Daoy (cell line): ENCODE data around the gene NR6A1. TPM values are rescaled to one million over a fixed set of nuclear protein-coding genes. Genes with fewer than 3 reads are reported as not detected.
"Not testable (repeated sequence)": the region's sequence is repeated elsewhere in the genome, so short reads cannot be mapped to it uniquely, and the experiment has no call there.

Source experiments
- DNase-seq: peaks from one replicate; pipeline ENCODE4 v3.0.0-alpha.2; 2015; ENCODE audit warnings: low read depth
- total RNA-seq: library from RNA; depleted of rRNA; stranded (reverse); fragments of >200 nt; shearing (Covaris generic); gene quantifications from 2 replicates; pipeline ENCODE4 v1.2.3, GENCODE V29; 2014

The NR6A1 gene
- total RNA-seq, 1 experiment from 2014 or later = 5.1 TPM

- no peak for DNase-seq
Measured at GRCh38 chr9:124760719-124761118, 10.4 kb downstream of the NR6A1 start.

DNA sequence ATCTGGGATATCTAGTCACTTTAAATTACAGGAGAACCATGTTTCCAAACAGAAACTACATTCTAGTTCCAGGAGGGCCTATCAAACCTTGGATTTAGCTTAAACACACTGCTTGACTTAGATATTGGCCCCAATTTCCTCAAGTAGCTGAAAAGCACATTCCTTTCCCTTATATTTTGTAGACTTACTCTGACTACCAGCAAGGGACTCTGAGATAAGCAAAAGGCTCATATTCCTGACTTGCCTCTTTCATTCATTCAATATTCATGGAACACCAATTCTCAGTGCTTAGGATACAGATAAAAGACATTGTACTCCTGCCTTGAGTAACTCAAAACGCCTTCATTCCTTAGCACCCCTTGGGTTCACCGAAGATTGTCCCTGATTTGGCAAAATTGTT is 11.8 kb downstream of the NR6A1 start:
- DNase-seq = no peak

GRCh38 chr9:124758691-124759090 is 12.4 kb downstream of the NR6A1 start:
- no peak for DNase-seq

DNA sequence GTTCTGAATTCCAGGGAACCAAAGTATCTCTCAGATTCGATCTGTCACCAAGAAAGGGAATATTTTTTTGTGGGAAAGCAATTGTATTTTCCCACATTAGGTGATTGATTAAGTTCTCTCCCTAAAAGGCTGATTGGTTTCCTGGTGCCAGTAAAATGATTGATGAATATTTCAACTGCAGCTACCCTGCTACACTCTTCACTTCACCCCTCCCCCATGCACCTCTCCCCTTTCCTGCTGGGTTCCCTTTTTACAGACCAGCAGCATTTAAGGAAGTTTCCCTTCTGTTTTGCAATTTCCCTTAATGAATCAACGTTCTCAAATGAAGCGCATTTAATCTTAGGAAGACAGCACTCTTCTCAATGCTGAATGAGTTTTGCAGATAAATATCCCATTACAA is 13.1 kb downstream of the NR6A1 start:
- no peak for DNase-seq

- DNase-seq = no peak
Measured at GRCh38 chr9:124757616-124758015, 13.5 kb downstream of the NR6A1 start.

GRCh38 chr9:124756011-124756410 is 15.1 kb downstream of the NR6A1 start:
- no peak for DNase-seq

DNA sequence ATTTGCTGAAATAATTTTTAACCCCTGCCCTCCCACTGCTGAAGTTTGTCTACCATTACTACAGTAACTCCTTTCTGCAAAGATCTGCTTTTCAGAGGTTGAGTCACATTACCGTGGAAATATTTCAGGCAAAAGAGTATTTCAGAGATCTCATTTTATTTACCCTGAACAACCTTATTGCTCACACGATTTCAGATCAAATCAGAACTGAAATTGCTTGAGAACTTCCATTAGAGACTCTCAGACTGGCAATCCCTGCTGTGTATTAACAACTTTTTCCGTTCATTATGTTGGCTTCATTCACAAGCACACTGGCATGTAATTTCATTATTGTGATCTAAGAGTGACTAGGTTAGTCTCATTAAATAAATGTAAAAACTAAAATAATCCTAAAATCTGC is 16.1 kb downstream of the NR6A1 start:
- DNase-seq = no peak

DNA sequence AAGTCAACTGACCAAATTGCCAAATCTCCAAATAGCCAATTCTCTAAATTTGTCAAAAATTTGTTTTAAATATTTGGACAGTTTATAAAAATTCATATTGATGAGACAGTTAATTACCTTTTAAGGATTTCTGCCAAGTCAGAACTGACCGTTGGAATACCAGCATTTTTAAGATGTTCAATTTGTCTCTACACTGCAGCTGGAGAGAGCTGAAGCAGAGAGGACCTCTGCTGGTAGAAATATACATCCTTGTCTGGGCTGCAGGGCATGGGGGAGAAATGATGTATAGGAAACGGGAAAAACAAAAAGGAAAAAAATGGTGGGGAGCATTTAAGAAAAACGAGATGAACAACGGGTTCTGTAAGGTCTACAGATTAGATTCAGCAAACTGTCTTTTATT is 16.8 kb downstream of the NR6A1 start:
- peak; percentile 54 for DNase-seq

DNA sequence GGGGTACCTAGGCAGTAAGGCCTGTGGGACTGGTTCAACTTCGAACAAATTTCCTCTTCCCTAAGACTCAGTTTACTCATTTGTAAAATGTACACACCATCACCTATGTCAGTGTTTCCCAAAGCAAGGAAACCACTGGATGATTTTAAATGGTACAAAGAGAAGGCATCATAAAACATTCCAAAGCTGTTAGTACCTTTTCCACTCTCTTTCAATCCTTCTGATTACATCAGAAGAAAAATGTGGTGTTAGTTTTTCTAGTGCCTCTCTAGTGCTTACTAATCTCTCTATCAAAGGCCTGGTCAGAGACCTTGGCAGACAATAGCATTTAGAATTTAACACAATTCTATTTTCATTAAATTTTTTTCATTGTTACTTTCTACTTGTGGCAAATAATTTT is 18.1 kb downstream of the NR6A1 start:
- DNase-seq = peak; percentile 47

DNA sequence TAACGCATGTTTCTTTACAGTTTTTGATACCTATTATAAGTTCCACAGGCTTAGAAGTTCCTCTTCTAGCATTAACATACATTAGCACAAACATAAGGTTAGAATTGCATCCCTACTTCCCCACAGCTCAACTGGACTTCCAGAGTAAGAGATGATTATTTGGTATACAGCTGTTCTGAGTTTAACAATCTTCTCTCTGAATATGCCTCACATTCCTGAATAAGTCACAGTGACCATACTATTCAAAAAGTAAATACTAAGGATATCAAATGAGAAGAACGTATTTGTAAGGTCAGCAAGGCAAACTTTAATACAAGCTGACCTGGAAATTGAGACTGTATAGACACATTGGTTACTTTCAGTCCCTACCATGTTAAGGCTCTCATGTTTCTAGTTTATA is 21.3 kb downstream of the NR6A1 start:
- DNase-seq = no peak

- DNase-seq = no peak
Measured at GRCh38 chr9:124749284-124749683, 21.8 kb downstream of the NR6A1 start.

GRCh38 chr9:124747065-124747464 is 24.0 kb downstream of the NR6A1 start:
- peak; percentile 32 for DNase-seq

GRCh38 chr9:124743686-124744348 is 27.3 kb downstream of the NR6A1 start:
- DNase-seq = peak; percentile 38

DNA sequence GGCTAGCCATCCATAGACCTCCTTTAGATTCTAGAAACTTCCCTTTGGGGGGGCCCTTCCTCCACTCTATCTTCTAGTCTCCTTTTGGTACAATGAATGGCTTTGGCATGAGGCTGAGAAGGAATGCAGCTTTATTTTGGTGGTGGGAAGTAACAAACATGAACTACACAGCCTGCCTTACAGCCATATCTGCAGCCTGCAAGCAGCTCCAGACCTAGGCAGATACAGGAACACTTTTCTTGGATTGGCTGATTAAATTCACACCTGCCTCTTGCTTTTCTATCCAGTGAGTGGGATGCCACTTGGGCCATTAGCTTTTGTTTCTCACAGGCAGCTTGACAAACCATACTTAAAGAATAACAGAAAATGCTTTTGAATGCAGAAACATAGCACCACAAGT is 28.2 kb downstream of the NR6A1 start:
- no peak for DNase-seq

DNA sequence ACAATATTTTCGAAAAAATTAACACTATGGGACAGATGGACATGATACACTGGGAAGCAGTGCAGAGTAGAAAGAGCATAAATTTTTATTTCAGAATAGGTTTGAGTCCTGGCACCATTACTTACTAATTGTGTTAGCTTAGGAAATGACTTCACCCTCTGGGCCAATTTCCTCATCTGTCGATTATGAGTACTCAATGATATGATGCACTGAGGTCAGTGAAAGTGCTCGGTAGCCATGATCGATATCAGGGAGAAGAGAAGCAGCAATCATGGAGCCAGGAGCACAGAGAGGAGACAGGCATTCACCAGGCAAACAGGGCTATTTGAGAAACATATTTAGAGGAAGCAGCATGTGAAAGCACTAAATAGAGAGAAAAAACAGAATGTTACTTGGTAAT is 29.4 kb downstream of the NR6A1 start:
- peak; percentile 11 for DNase-seq

DNA sequence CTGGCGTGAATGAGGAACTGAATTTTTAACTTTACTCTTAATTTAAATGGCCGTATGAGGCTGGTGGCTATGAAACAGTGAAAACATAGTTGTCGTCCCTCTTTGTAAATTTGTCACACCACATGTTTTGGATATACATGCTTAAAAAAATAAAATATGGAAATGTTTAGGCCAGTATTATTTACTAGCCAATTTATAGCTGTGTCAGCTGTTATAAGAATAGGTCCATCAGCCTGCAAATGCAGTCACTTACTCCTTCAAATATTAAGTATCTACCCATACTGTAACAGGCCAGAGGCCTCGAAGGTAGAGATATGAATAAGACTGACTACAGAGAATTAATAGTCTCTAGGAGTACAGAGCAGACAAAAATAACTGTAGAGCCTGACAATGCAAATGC is 30.0 kb downstream of the NR6A1 start:
- no peak for DNase-seq

DNA sequence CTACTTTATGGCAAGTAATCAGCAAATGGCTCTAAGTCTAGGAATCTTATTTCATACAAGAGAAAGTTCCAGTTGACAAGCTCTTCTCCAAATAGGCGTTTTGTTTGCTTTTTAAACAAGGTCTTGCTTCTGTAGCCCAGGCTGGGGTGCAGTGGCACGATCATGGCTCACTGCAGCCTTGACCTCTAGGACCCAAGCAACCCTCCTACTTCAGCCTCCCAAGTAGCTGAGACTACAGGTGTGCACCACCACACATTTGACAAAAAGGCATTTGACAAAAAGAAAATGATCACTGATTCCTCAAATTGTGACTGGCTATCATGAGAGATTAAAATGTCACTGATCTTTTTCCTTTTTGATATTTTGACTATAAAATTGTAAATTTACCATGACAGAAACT is 31.8 kb downstream of the NR6A1 start:
- no peak for DNase-seq

- not testable (repeated sequence) for DNase-seq
Measured at GRCh38 chr9:124738075-124738474, 33.0 kb downstream of the NR6A1 start.

- peak; percentile 41 for DNase-seq
Measured at GRCh38 chr9:124735121-124735520, 36.0 kb downstream of the NR6A1 start.

DNA sequence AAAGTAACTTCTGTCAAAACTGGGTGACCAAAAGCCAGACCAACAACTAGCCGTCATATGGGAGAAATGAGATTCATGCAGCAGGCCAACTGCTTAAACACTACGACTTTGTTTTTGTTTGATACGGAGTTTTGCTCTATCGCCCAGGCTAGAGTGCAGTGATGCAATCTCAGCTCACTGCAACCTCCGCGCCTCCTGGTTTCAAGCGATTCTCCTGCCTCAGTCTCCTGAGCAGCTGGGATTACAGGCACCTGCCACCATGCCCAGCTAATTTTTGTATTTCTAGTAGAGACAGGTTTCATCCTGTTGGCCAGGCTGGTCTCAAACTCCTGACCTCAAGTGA is 36.4 kb downstream of the NR6A1 start:
- DNase-seq = not testable (repeated sequence)

DNA sequence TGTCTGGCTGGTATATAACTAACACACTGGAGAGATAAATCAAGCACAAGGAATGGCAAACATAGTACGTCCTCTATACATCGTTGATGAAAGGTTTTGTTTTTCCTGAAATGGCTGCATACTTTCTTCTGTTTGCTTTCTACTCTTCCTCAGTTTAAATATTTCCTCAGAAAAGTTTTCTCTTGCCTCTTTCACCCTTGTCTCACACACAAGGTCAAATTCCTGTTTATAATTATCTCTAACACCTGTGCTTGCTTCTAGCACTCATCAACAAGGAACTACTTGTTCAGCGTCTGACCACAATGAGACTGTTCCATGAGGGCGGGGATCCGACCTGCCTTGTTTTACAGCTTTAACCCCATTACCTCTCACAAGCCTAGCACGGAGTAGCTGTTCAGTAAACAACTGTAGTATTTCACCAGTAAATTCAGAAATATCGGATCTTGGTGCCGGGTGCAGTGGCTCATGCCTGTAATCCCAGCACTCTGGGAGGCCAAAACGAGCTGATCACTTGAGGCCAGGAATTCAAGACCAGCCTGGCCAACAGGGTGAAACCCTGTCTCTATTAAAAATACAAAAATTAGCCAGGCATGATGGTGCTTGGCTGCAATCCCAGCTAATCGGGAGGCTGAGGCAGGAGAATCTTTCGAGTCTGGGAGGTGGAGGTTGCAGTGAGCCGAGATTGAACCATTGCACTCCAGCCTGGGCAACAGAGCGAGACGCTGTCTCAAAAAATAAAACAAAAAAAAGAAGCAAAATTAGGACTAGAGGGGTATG is 37.0 kb downstream of the NR6A1 start:
- no peak for DNase-seq

DNA sequence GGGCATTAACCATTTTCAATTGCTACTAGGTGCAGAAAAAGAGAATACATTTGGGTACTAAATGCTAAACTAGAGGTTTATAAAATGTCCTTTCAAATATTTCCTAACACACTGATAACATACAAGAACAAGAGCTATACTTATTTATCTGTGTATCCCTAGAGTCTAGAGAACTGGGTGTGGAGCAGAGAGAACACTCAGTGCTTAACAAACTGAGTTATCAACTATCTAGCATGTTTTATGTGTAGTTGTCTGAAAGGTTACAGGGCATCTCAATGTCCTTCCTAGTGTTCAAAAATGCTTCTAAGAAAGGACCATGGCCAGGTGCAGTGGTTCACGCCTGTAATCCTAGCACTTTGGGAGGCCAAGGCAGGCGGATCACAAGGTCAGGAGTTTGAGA is 40.3 kb downstream of the NR6A1 start:
- DNase-seq = no peak

GRCh38 chr9:124726886-124727285 is 44.2 kb downstream of the NR6A1 start:
- no peak for DNase-seq

DNA sequence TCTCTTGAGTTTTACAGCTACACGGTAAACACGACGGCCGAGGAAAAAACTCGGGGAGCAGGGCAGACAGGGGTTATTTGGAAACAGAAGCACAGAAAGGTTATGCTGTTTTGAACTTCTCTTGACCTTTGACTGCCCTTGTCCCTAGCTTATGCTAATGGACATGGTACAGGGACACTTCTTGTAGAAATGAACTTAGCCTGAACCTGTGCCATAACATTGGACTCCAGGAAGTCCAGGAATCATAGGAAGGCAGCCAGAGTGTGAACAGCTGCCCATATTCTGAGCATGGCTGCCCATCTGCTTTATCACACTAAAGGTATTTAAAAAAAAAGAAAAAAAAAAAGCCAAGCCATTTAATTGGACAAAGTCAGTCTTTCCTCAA is 46.1 kb downstream of the NR6A1 start:
- no peak for DNase-seq
